K562 (cell line): ENCODE results near the gene LRP1.

Source experiments
- E2F8 ChIP-seq: fragments of 450-650 bp; IDR thresholded peaks from 2 replicates; pipeline ENCODE4 v1.7.1; 2018; ENCODE audit warnings: mild to moderate bottlenecking, low read depth; ENCODE audit not compliant: partially characterized antibody
- ETV6 ChIP-seq, 3 experiments: fragments of 150-350 bp in 1 of 3; sonication (generic) in 1 of 3; formaldehyde crosslinking in 1 of 3; IDR thresholded peaks; 2 replicates each; pipeline versions ENCODE4 v1.6.1 to v1.8.0; 2014 to 2022; ENCODE audit warnings: borderline replicate concordance in 2 of 3, low read depth in 2 of 3, antibody characterized with exemption in 1 of 3, low read length in 1 of 3, mild to moderate bottlenecking in 1 of 3, missing genetic modification reagents in 1 of 3
- JUN ChIP-seq, 2 experiments: sonication (generic) in 1 of 2; formaldehyde crosslinking in 1 of 2; IDR thresholded peaks; 2 replicates each; pipeline versions ENCODE4 v1.6.1 to v1.8.0; 2012 to 2022; ENCODE audit warnings: borderline replicate concordance in 2 of 2, mild to moderate bottlenecking in 2 of 2, improper control_type of control experiment in 1 of 2, low read depth in 1 of 2, low read length in 1 of 2, missing genetic modification reagents in 1 of 2
- KDM1A ChIP-seq, 2 experiments: fragments of 450-650 bp; IDR thresholded peaks; 2 replicates each; pipeline ENCODE4 v1.6.1; 2016; ENCODE audit warnings: mild to moderate bottlenecking in 2 of 2
- MLX ChIP-seq, 2 experiments: fragments of 450-650 bp in 1 of 2; sonication (generic) in 1 of 2; formaldehyde crosslinking; conservative IDR thresholded peaks; 2 replicates each; pipeline versions ENCODE4 v1.4.0 to v1.8.1; 2020 to 2022; ENCODE audit warnings: mild to moderate bottlenecking in 1 of 2, missing genetic modification reagents in 1 of 2
- PATZ1 ChIP-seq: fragments of 250-450 bp; sonication (Bioruptor Pico); IDR thresholded peaks from 2 replicates; pipeline ENCODE4 v1.5.0; 2020; ENCODE audit warnings: mild to moderate bottlenecking, borderline replicate concordance
- POLR2A ChIP-seq: fragments of 450-650 bp; conservative IDR thresholded peaks from 2 replicates; pipeline ENCODE4 v1.6.1; 2016
- TAF15 ChIP-seq: fragments of 200-400 bp; formaldehyde crosslinking; IDR thresholded peaks from 2 replicates; pipeline ENCODE4 v1.6.1; 2017; ENCODE audit warnings: mild to moderate bottlenecking, low read depth, low read length, moderate library complexity
- USF2 ChIP-seq: sonication (generic); formaldehyde crosslinking; IDR thresholded peaks from 2 replicates; pipeline ENCODE4 v1.5.0; 2020; ENCODE audit warnings: missing genetic modification reagents
- ZBTB2 ChIP-seq: fragments of 450-650 bp; IDR thresholded peaks from 2 replicates; pipeline ENCODE4 v1.6.1; 2016; ENCODE audit warnings: antibody characterized with exemption
- ZNF140 ChIP-seq: fragments of 250-450 bp; sonication (Bioruptor Pico); IDR thresholded peaks from 2 replicates; pipeline ENCODE4 v1.8.0; 2021; ENCODE audit warnings: moderate library complexity, mild to moderate bottlenecking, inconsistent platforms
- ZNF785 ChIP-seq: fragments of 250-450 bp; sonication (Bioruptor Pico); IDR thresholded peaks from 2 replicates; pipeline ENCODE4 v1.4.0; 2020; ENCODE audit warnings: mild to moderate bottlenecking

- no peak for TF ChIP-seq ZNF140 (CRISPR knock-in tag)
- no peak for TF ChIP-seq ZBTB2
- TF ChIP-seq ETV6 (IDR thresholded peaks at IDR 0.05; ENCODE audit: borderline replicate concordance in 1 of 2, low read depth in 2 of 2, low read length in 1 of 2) = no peak
- TF ChIP-seq ETV6 (CRISPR knock-in tag; IDR thresholded peaks at IDR 0.05; ENCODE audit: borderline replicate concordance) = no peak
- TF ChIP-seq POLR2A = no peak
- TF ChIP-seq KDM1A (IDR thresholded peaks at IDR 0.05) = no peak
- no peak for TF ChIP-seq JUN (IDR thresholded peaks at IDR 0.05; ENCODE audit: borderline replicate concordance, low read depth, low read length)
- TF ChIP-seq JUN (CRISPR knock-in tag; IDR thresholded peaks at IDR 0.05; ENCODE audit: borderline replicate concordance) = no peak
- no peak for TF ChIP-seq MLX (CRISPR knock-in tag; conservative IDR thresholded peaks at IDR 0.05)
- no peak for TF ChIP-seq E2F8
- TF ChIP-seq ZNF785 = no peak
- no peak for TF ChIP-seq USF2
- no peak for TF ChIP-seq PATZ1 (CRISPR knock-in tag)
- TF ChIP-seq TAF15 = no peak
Measured at GRCh38 chr12:57169046-57169795, 40.9 kb downstream of the LRP1 start.
